Mesendoderm (in vitro differentiated cells): Measurements from ENCODE around the gene ADGRG3.

Source experiments
- DNase-seq: peaks from one replicate; pipeline ENCODE4 v3.0.0; 2013
- H2AK5ac ChIP-seq: 2 replicates; pipeline ENCODE4 v1.6.1; 2013; ENCODE audit warnings: low read length, inconsistent platforms
- H2BK120ac ChIP-seq: 2 replicates; pipeline ENCODE4 v1.6.1; 2013; ENCODE audit warnings: low read depth, mild to moderate bottlenecking, low read length, moderate library complexity, mixed read lengths
- H2BK15ac ChIP-seq: replicated peaks from 2 replicates; pipeline ENCODE4 v1.6.1; 2013; ENCODE audit warnings: low read depth, mild to moderate bottlenecking, moderate library complexity
- H2BK5ac ChIP-seq: 2 replicates; pipeline ENCODE4 v1.6.1; 2013; ENCODE audit warnings: low read length, inconsistent platforms
- H3K18ac ChIP-seq: 2 replicates; pipeline ENCODE4 v1.6.1; 2013; ENCODE audit warnings: mild to moderate bottlenecking, low read length, mixed read lengths
- H3K23ac ChIP-seq: one replicate; pipeline ENCODE4 v1.6.1; 2013; ENCODE audit warnings: low read length
- H3K27ac ChIP-seq: 2 replicates; pipeline ENCODE4 v1.5.1; 2013; ENCODE audit warnings: low read depth, mild to moderate bottlenecking, inconsistent platforms, low read length, moderate library complexity
- H3K27me3 ChIP-seq: 2 replicates; pipeline ENCODE4 v1.6.1; 2013; ENCODE audit warnings: low read length, control low read depth, mild to moderate bottlenecking, inconsistent platforms; ENCODE audit not compliant: insufficient read depth, poor library complexity
- H3K36me3 ChIP-seq: 2 replicates; pipeline ENCODE4 v1.6.1; 2013; ENCODE audit warnings: low read length, inconsistent platforms; ENCODE audit not compliant: control insufficient read depth, insufficient read depth
- H3K4ac ChIP-seq: one replicate; pipeline ENCODE4 v1.6.1; 2013; ENCODE audit warnings: low read depth, mild to moderate bottlenecking, low read length, moderate library complexity
- H3K4me1 ChIP-seq: 2 replicates; pipeline ENCODE4 v1.6.1; 2013; ENCODE audit warnings: low read depth, low read length, inconsistent platforms; ENCODE audit not compliant: control insufficient read depth
- H3K4me2 ChIP-seq: 2 replicates; pipeline ENCODE4 v1.6.1; 2013; ENCODE audit warnings: low read length
- H3K4me3 ChIP-seq: 2 replicates; pipeline ENCODE4 v1.5.1; 2013; ENCODE audit warnings: mild to moderate bottlenecking, low read length
- H3K56ac ChIP-seq: one replicate; pipeline ENCODE4 v1.6.1; 2013; ENCODE audit warnings: low read length
- H3K79me1 ChIP-seq: 2 replicates; pipeline ENCODE4 v1.6.1; 2013; ENCODE audit warnings: low read length, inconsistent platforms
- H3K79me2 ChIP-seq: 2 replicates; pipeline ENCODE4 v1.6.1; 2013; ENCODE audit warnings: mild to moderate bottlenecking, low read length; ENCODE audit not compliant: control insufficient read depth, insufficient read depth
- H3K9ac ChIP-seq: 2 replicates; pipeline ENCODE4 v1.6.1; 2013; ENCODE audit warnings: low read length, inconsistent platforms
- H4K5ac ChIP-seq: one replicate; pipeline ENCODE4 v1.6.1; 2013; ENCODE audit warnings: low read length
- H4K8ac ChIP-seq: one replicate; pipeline ENCODE4 v1.6.1; 2013; ENCODE audit warnings: low read depth, mild to moderate bottlenecking, control low read depth, low read length, moderate library complexity
- WGBS: extraction: QIAGEN DNeasy Blood & Tissue Kit; methylation state at CpG from one replicate; pipeline ENCODE4 v1.1.7; 2013; ENCODE audit warnings: low lambda C conversion rate, missing lambda C conversion rate; ENCODE audit not compliant: insufficient coverage; ENCODE audit errors: extremely low coverage; 5-methylcytosine and 5-hydroxymethylcytosine counted together

Gene ADGRG3

GRCh38 chr16:57648125-57648524, 20.0 kb upstream of the ADGRG3 start:
- no peak overlapping the region for H3K9ac ChIP-seq
- DNase-seq = no peak
- no peak overlapping the region for H3K4me3 ChIP-seq
- H3K18ac ChIP-seq = no peak overlapping the region
- no peaks in the 10 kb centered on the region for H3K79me2 ChIP-seq
- no peak overlapping the region for H3K4me2 ChIP-seq
- H3K27ac ChIP-seq = no peak overlapping the region
- H2BK120ac ChIP-seq = no peak overlapping the region
- no peak overlapping the region for H2BK15ac ChIP-seq
- no peaks in the 10 kb centered on the region for H3K4me1 ChIP-seq
- H2AK5ac ChIP-seq = no peak overlapping the region
- H3K23ac ChIP-seq = no peak overlapping the region
- WGBS = no CpG with 5 or more reads among the region's 5 CpGs
- H3K27me3 ChIP-seq = no peaks in the 10 kb centered on the region
- H3K56ac ChIP-seq = no peak overlapping the region
- no peaks in the 10 kb centered on the region for H3K36me3 ChIP-seq
- no peaks in the 10 kb centered on the region for H3K79me1 ChIP-seq
- H4K5ac ChIP-seq = no peak overlapping the region
- H2BK5ac ChIP-seq = no peak overlapping the region
- H4K8ac ChIP-seq = no peak overlapping the region
- no peak overlapping the region for H3K4ac ChIP-seq

DNA sequence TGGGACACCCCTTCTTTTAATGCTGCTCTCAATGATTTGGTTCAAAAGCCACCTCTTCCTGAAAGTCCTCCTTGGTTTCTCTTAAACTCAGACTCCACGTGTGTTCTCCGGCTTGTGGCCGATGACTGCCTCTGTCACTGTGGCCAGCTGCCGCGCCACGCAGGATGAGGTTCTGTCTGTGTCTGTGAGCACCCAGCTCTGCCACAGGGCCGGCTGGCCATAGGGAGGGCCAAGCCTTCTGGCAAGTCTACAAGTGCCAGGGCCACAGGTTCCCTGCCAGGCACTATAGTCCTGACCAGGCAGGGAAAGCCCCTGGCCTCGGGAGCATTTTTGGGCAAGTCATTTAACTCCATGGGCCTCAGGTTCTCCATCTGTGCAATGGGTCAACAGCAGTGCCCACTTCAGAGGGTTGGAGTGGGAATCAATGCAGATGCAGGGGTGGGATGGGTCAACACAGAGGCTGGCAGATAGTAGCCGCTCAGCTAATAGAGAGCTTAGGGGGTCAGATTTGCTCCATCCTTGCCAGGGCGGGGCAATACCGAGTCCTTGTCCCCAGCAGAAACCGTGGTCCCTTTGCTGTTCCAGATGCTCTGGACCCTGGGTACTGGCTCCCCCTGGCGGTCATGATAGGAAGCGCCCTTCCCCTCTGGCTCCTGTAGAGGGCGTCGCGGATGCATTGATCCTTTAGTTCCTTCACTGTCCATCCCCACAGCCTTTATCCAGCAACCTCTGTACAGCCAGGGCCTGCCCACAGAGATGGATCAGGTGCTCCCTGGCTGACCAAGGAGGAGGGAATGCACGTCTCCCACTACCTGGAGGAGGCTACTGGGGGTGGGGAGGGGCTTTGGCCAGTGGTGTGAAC, 19.3 kb upstream of the ADGRG3 start:
- H4K5ac ChIP-seq = no peak overlapping the region
- no peaks in the 10 kb centered on the region for H3K4me1 ChIP-seq
- H3K56ac ChIP-seq = no peak overlapping the region
- H3K4me3 ChIP-seq = no peak overlapping the region
- no peaks in the 10 kb centered on the region for H3K79me2 ChIP-seq
- no peak overlapping the region for H3K4ac ChIP-seq
- H3K36me3 ChIP-seq = no peaks in the 10 kb centered on the region
- no peak overlapping the region for H2BK120ac ChIP-seq
- WGBS = no CpG with 5 or more reads among the region's 18 CpGs
- no peak overlapping the region for H3K9ac ChIP-seq
- no peak overlapping the region for H3K27ac ChIP-seq
- no peaks in the 10 kb centered on the region for H3K27me3 ChIP-seq
- peak; percentile 88 for DNase-seq
- no peaks in the 10 kb centered on the region for H3K79me1 ChIP-seq
- no peak overlapping the region for H2BK15ac ChIP-seq
- no peak overlapping the region for H2BK5ac ChIP-seq
- no peak overlapping the region for H3K4me2 ChIP-seq
- no peak overlapping the region for H3K18ac ChIP-seq
- no peak overlapping the region for H4K8ac ChIP-seq
- H2AK5ac ChIP-seq = no peak overlapping the region
- H3K23ac ChIP-seq = no peak overlapping the region

- Histone ChIP-seq H3K18ac (no peak overlapping the region), H3K79me2 (no peaks in the 10 kb centered on the region), H3K79me1 (no peaks in the 10 kb centered on the region), H2BK15ac (no peak overlapping the region), H3K4ac (no peak overlapping the region), H3K56ac (no peak overlapping the region), H3K36me3 (no peaks in the 10 kb centered on the region), H4K5ac (no peak overlapping the region), H3K27ac (no peak overlapping the region), H3K27me3 (no peaks in the 10 kb centered on the region), H3K9ac (no peak overlapping the region), H2BK120ac (no peak overlapping the region), H2AK5ac (no peak overlapping the region), H3K4me2 (no peak overlapping the region), H3K23ac (no peak overlapping the region), H3K4me1 (no peaks in the 10 kb centered on the region), H2BK5ac (no peak overlapping the region), H3K4me3 (no peak overlapping the region), H4K8ac (no peak overlapping the region)
- no CpG with 5 or more reads among the region's 6 CpGs for WGBS
- DNase-seq = no peak
These were observed 18.7 kb upstream of the ADGRG3 start for GRCh38 chr16:57649443-57649751.

GRCh38 chr16:57649846-57650245, 18.3 kb upstream of the ADGRG3 start:
- Histone ChIP-seq H3K79me2 (no peaks in the 10 kb centered on the region), H4K8ac (no peak overlapping the region), H3K36me3 (no peaks in the 10 kb centered on the region), H3K27ac (no peak overlapping the region), H3K23ac (no peak overlapping the region), H2BK120ac (no peak overlapping the region), H3K18ac (no peak overlapping the region), H3K4ac (no peak overlapping the region), H3K4me3 (no peak overlapping the region), H3K27me3 (no peaks in the 10 kb centered on the region), H3K4me2 (no peak overlapping the region), H3K4me1 (no peaks in the 10 kb centered on the region), H2BK5ac (no peak overlapping the region), H4K5ac (no peak overlapping the region), H3K9ac (no peak overlapping the region), H2AK5ac (no peak overlapping the region), H2BK15ac (no peak overlapping the region), H3K56ac (no peak overlapping the region), H3K79me1 (no peaks in the 10 kb centered on the region)
- WGBS = no CpG with 5 or more reads among the region's 7 CpGs
- DNase-seq = no peak

- no peak overlapping the region for H3K56ac ChIP-seq
- no peak overlapping the region for H3K4ac ChIP-seq
- DNase-seq = peak; percentile 50
- no peak overlapping the region for H4K8ac ChIP-seq
- H3K4me2 ChIP-seq = no peak overlapping the region
- no peak overlapping the region for H3K4me3 ChIP-seq
- no peaks in the 10 kb centered on the region for H3K4me1 ChIP-seq
- WGBS = no CpG with 5 or more reads among the region's 10 CpGs
- H2BK5ac ChIP-seq = no peak overlapping the region
- H3K9ac ChIP-seq = no peak overlapping the region
- no peaks in the 10 kb centered on the region for H3K27me3 ChIP-seq
- H3K36me3 ChIP-seq = no peaks in the 10 kb centered on the region
- H2AK5ac ChIP-seq = no peak overlapping the region
- H3K79me2 ChIP-seq = no peaks in the 10 kb centered on the region
- no peak overlapping the region for H2BK15ac ChIP-seq
- no peak overlapping the region for H3K23ac ChIP-seq
- H3K18ac ChIP-seq = no peak overlapping the region
- H2BK120ac ChIP-seq = no peak overlapping the region
- H3K79me1 ChIP-seq = no peaks in the 10 kb centered on the region
- no peak overlapping the region for H4K5ac ChIP-seq
- no peak overlapping the region for H3K27ac ChIP-seq
These were observed 16.5 kb upstream of the ADGRG3 start for GRCh38 chr16:57651344-57652333.
